GM12878 (cell line): ENCODE data around the gene NXPE1. TPM values are rescaled to one million over a fixed set of nuclear protein-coding genes. Genes with fewer than 3 reads are reported as not detected.

Experiments
- ATAC-seq: fragments of 200-7000 bp; cut with Tn5 transposase; 3 replicates; pipeline ENCODE4 v1.9.1; 2020; ENCODE audit warnings: mild to moderate bottlenecking, moderate library complexity
- BruUV-seq: library from RNA; stranded (reverse); fragments of 400-500 nt; replicated peaks from 2 replicates; lab custom pipeline; 2021; lab: Mats Ljungman, UMichigan
- CTCF ChIA-PET: fragments of 300-600 bp; sonication (Branson Sonifier 250); formaldehyde crosslinking; extraction: SDS; loops from one replicate; lab custom pipeline; 2021; ENCODE audit warnings: inconsistent platforms; lab: Yijun Ruan, JAX
- POLR2A ChIA-PET: fragments of 350-600 bp; formaldehyde crosslinking; extraction: SDS; loops from one replicate; lab custom pipeline; 2021; ENCODE audit warnings: inconsistent platforms; lab: Charles Lee
- RAD21 ChIA-PET: fragments of 300-600 bp; sonication (Branson Sonifier 250); formaldehyde crosslinking; loops from one replicate; lab custom pipeline; 2023; ENCODE audit warnings: antibody characterized with exemption; ENCODE audit not compliant: unreplicated experiment; lab: Charles Lee
- SMC1A ChIA-PET: fragments of 300-600 bp; sonication (Branson Sonifier 250); formaldehyde crosslinking; loops from one replicate; lab custom pipeline; 2023; ENCODE audit not compliant: unreplicated experiment, uncharacterized antibody; lab: Charles Lee
- DNase-seq: peaks from one replicate; pipeline ENCODE4 v3.0.0-alpha.2; 2011; ENCODE audit warnings: low read depth, low spot score
- FAIRE-seq: peaks from 3 replicates; lab custom pipeline; 2011; peaks lifted over from hg19 to GRCh38; lab: Jason Lieb, UNC
- H2AFZ ChIP-seq: 2 replicates; pipeline ENCODE4 v1.6.0; 2011; ENCODE audit warnings: low read depth, low read length, control low read depth; ENCODE audit not compliant: control insufficient read depth
- H3K27ac ChIP-seq: 2 replicates; pipeline ENCODE4 v1.5.1; 2011; ENCODE audit warnings: control low read depth; ENCODE audit not compliant: control insufficient read depth, insufficient read depth
- H3K27me3 ChIP-seq, 2 experiments: replicated peaks in 1 of 2; 2 replicates each; pipeline versions ENCODE4 v1.6.0 to v1.6.1; 2011; ENCODE audit warnings: low read length in 1 of 2; ENCODE audit not compliant: control insufficient read depth in 2 of 2, insufficient read depth in 2 of 2
- H3K36me3 ChIP-seq, 2 experiments: 2 replicates each; pipeline ENCODE4 v1.5.1; 2011; ENCODE audit warnings: low read length in 1 of 2; ENCODE audit not compliant: control insufficient read depth in 2 of 2, insufficient read depth in 2 of 2
- H3K4me1 ChIP-seq: 2 replicates; pipeline ENCODE4 v1.6.1; 2011; ENCODE audit warnings: mild to moderate bottlenecking, low read length, moderate library complexity, mixed read lengths; ENCODE audit not compliant: control insufficient read depth, insufficient read depth
- H3K4me2 ChIP-seq: 2 replicates; pipeline ENCODE4 v1.6.0; 2011; ENCODE audit warnings: control low read depth; ENCODE audit not compliant: control insufficient read depth, insufficient read depth
- H3K4me3 ChIP-seq: fragments of 200-600 bp; sonication (generic); 2 replicates; pipeline ENCODE4 v1.5.1; 2016
- H3K79me2 ChIP-seq: 2 replicates; pipeline ENCODE4 v1.6.0; 2011; ENCODE audit warnings: low read length; ENCODE audit not compliant: control insufficient read depth, insufficient read depth
- H3K9ac ChIP-seq: 2 replicates; pipeline ENCODE4 v1.8.0; 2011; ENCODE audit warnings: low read length, control low read depth, mixed read lengths; ENCODE audit not compliant: control insufficient read depth, insufficient read depth
- H3K9me3 ChIP-seq: replicated peaks from 3 replicates; pipeline ENCODE4 v1.5.1; 2011; ENCODE audit warnings: mild to moderate bottlenecking, low read length; ENCODE audit not compliant: control insufficient read depth, insufficient read depth
- H4K20me1 ChIP-seq: 2 replicates; pipeline ENCODE4 v1.6.0; 2011; ENCODE audit not compliant: control insufficient read depth, insufficient read depth
- ELK1 ChIP-seq: IDR thresholded peaks from 2 replicates; pipeline ENCODE4 v1.6.1; 2012; ENCODE audit warnings: low read depth, low read length, improper control_type of control experiment
- HDAC2 ChIP-seq: fragments of 200-600 bp; sonication (generic); IDR thresholded peaks from 2 replicates; pipeline ENCODE4 v1.6.1; 2017
- WGBS: methylation state at CpG from one replicate; pipeline ENCODE4 v1.1.6; 2016; ENCODE audit warnings: low lambda C conversion rate; ENCODE audit not compliant: insufficient replicate concordance, insufficient coverage; ENCODE audit errors: missing lambda C conversion rate; 5-methylcytosine and 5-hydroxymethylcytosine counted together
- in situ Hi-C: fragments of 300-500 bp; cut with MboI; formaldehyde crosslinking; loops from 9 replicates; pipeline ENCODE4 v1.14.3; 2018; ENCODE audit warnings: mixed read lengths
- intact Hi-C: fragments of 100-400 bp; cut with micrococcal nuclease; formaldehyde crosslinking; loops from one replicate; pipeline ENCODE4 v1.14.2; 2022; ENCODE audit not compliant: unreplicated experiment
- polyA plus RNA-seq, 11 experiments: library from polyadenylated mRNA; depleted of rRNA in 4 of 11; unstranded in 6 of 11; stranded (reverse) in 5 of 11; fragments of >200 nt; fragmentation: Nextera tagmentation in 4 of 11; fragmentation: Illumina TruSeq in 1 of 11; extraction: Ambion mirVana in 4 of 11; extraction: Trizol in 1 of 11; gene quantifications; 1 replicate in 1 of 11; 2 replicates in 10 of 11; pipeline versions ENCODE4 v1.2.1 to v1.2.3, GENCODE V29; 2011 to 2016; ENCODE audit warnings: inconsistent platforms in 2 of 11, missing spikeins in 2 of 11, low read depth in 1 of 11
- total RNA-seq, 4 experiments: library from RNA; depleted of rRNA in 3 of 4; stranded (reverse); fragments of >200 nt in 3 of 4; fragmentation: Illumina TruSeq in 1 of 4; extraction: Trizol in 1 of 4; gene quantifications; 2 replicates each; pipeline versions ENCODE4 v1.2.1 to v1.2.3, GENCODE V29; 2013 to 2021
- TF ChIP-seq, protein P1 (sequence below): fragments of 450-650 bp; formaldehyde crosslinking; IDR thresholded peaks from 2 replicates; pipeline ENCODE4 v1.5.0; 2022; ENCODE audit warnings: mild to moderate bottlenecking, missing genetic modification characterization

The NXPE1 gene
- total and polyA plus RNA-seq, 10 of the 15 experiments (the other 5 are each of a cell fraction or from before 2014, with no cell fraction given) = not detected

DNA sequence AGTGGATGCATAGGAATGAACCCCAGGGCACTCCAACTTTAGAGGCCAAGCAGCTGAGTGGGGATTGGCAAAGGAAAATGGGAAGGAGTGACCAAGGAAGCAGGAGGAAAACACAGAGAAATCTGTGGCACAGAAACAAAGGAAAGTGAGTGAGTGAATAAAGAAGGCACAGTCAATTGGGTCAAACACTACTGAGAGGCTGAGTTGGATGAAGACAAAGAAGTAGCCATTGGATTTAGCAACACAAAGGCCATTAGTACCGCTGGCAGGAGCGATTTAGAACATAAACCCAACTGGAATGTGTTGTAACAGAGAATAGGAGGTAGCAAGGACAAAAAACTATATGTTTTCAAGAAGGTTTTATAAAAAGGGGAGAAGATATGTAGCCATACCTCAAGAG, 6.6 kb upstream of the NXPE1 start (continued):
- TF ChIP-seq, protein P1, sequence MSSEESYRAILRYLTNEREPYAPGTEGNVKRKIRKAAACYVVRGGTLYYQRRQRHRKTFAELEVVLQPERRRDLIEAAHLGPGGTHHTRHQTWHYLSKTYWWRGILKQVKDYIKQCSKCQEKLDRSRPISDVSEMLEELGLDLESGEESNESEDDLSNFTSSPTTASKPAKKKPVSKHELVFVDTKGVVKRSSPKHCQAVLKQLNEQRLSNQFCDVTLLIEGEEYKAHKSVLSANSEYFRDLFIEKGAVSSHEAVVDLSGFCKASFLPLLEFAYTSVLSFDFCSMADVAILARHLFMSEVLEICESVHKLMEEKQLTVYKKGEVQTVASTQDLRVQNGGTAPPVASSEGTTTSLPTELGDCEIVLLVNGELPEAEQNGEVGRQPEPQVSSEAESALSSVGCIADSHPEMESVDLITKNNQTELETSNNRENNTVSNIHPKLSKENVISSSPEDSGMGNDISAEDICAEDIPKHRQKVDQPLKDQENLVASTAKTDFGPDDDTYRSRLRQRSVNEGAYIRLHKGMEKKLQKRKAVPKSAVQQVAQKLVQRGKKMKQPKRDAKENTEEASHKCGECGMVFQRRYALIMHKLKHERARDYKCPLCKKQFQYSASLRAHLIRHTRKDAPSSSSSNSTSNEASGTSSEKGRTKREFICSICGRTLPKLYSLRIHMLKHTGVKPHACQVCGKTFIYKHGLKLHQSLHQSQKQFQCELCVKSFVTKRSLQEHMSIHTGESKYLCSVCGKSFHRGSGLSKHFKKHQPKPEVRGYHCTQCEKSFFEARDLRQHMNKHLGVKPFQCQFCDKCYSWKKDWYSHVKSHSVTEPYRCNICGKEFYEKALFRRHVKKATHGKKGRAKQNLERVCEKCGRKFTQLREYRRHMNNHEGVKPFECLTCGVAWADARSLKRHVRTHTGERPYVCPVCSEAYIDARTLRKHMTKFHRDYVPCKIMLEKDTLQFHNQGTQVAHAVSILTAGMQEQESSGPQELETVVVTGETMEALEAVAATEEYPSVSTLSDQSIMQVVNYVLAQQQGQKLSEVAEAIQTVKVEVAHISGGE (CRISPR knock-in tag) = no peak
- TF ChIP-seq, all 136 proteins: peak for 0

DNA sequence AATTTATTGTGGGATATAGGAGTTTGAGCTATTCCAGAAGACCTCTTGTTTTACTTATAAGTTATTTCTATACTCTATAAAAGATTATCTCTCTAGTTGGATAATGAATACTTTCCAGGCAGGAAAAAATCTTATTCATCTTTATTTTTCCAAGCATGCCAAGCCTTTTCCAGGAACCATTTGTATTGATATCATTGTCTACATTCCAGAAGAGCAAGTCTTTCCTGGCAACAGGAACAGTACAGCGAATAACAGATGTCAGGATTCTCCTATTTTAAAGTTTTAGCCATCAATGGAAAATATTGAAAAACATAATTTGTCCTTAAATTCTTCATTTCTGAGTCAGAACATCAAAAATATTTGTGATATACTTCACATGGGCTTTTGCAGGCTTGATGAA, 5.2 kb upstream of the NXPE1 start:
- intact Hi-C loops (no loop called here), in situ Hi-C loops (no loop called here)
- H3K79me2 ChIP-seq = no peaks in the 10 kb centered on the region
- H3K27ac ChIP-seq = no peak overlapping the region
- peaks cover 2% of the 10 kb centered on the region; the same call in 1 of the 2 replicates for H4K20me1 ChIP-seq
- no peak overlapping the region for H2AFZ ChIP-seq
- no peaks in the 10 kb centered on the region for H3K9me3 ChIP-seq
- FAIRE-seq (no peak), ATAC-seq (no peak), DNase-seq (no peak)
- no TSS peak for BruUV-seq
- TF ChIP-seq HDAC2 = no peak
- TF ChIP-seq ELK1 = no peak
- ChIA-PET SMC1A (no interaction called here), CTCF (no interaction called here), POLR2A (no interaction called here), RAD21 (no interaction called here)
- H3K4me2 ChIP-seq = no peak overlapping the region
- peaks cover 0 to 3% of the 10 kb centered on the region in 2 experiments; a peak in 3 of 4 replicates for H3K27me3 ChIP-seq
- no peaks in the 10 kb centered on the region for H3K4me1 ChIP-seq
- 20% methylated on average over 1 of the region's 1 CpG for WGBS
- H3K36me3 ChIP-seq = no peaks in the 10 kb centered on the region
- no peak overlapping the region for H3K4me3 ChIP-seq
- H3K9ac ChIP-seq = no peak overlapping the region
